Amniotic epithelial cell (primary cell): Measurements from ENCODE around the gene GPRC5A.

Experiments
- DNase-seq: peaks from one replicate; pipeline ENCODE4 v3.0.0-alpha.2; 2010; ENCODE audit warnings: low read depth

The GPRC5A gene

DNA sequence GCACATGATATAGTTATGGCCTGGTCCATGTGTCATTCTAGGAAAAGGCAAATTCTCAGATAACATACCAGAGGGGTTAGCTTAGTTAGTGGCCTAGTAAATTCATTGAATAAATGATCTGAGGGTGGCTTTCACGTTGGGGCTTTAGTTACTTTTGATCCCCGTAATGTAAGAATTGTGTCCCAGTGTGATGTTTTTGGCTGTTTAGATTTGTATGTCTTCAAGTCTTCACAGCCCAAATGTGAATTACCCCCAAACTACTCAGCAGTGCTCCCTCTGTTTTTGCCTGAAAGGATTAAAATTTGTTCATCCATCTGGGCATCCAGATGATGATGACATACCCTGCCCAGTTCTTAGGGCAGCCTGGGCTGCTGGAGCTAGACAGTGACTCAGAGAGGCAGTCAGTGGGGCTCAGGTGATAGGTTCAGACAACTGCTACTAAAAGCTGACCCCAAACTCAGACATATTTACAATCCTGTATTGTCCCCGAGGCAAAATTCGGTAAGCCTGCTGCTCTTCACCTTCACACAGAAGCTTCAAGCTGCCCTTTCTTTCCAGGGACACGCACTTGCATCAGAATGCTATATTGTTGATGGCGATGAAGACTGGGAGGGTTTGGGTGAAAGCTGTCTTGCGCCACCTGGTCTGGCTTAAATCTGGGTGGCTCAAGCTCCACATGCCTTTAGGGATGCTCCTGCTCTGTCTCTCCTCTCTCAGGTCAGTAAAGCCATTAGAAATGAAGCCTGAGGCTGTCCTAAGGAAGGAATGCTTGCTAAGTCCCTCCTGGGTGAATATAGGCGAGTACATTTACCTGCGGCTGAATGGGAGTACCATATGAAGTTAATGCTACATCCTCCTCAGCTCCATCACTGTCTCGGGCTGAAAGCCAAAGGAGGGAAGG lies 50.3 kb downstream of the GPRC5A start:
- no peak for DNase-seq

DNA sequence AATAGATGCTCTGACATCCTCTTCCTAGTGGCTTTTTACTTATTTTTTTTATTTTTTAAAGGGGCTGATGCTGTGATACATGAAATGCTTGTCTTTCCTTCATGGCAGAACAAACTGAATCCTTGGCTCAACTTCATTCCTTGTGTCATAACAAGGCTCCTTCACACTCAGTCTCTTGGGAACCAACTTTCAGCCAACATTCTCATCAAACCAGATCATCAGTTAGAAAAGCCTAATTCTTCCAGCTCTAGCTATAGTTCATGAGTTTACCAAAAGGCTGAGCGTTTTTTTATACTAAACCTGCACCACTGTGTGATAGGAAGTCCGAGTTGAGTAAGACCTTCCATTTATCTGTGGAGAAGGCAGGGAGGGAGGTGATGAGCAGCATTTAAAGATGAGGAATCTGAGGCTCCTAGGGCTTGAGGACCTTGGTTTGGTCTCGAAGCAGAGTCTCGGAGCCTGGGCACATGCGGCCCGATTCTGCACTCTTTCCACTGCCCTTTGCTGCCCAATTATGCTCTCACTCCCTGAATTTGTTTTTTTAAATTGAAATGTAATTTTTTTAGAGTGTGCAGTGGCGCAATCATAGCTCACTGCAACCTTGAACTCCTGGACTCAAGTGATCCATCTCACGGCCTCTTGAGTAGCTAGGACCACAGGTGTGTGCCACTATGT lies 52.4 kb downstream of the GPRC5A start:
- DNase-seq: no peak

DNA sequence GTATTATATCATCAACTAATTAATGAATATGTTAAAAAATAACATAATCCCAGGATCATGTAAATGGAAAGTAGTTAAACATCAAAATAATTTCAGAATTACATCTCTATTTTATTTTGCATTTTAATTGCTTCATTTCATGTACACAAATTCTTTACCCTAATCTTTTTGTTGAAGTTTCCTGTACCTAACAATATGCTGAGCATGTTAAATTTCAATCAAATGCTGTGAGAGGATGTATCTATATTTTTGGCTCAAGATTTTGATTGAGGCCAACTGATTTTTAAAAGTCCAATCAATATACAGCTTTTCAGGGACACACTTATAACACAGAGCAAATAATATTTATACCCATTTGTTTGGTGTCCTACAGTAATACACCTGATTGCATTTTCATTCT lies 54.2 kb downstream of the GPRC5A start:
- no peak for DNase-seq

DNA sequence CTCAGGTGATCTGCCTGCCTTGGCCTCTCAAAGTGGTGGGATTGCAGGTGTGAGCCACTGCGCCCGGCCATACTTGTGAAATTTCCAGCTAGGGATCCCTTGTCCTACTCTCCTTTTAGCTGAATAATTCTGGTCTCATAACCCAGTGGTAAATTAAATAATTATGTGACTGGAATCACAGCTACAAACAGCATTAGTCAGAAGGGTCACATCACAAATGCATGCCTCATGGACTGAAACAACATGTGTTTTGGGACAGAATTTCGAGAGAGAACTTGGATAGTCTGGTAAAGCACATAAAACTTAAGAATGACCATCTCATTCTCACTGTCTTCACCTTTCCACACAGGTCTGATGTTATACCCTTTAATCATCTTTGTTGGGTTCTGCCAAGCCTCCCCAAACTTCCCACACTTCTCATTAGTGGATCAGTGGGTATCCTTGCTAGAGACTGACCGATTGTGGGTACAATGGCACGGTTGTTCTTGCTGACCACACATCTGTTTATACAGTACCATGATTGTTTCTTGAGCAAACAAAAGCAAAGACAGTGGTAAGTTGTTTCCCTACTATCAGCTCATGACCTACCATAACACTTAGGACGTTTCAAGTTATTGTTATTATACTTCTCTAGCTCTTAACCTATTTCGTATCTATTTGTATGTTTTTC lies 55.5 kb downstream of the GPRC5A start:
- DNase-seq: no peak

DNA sequence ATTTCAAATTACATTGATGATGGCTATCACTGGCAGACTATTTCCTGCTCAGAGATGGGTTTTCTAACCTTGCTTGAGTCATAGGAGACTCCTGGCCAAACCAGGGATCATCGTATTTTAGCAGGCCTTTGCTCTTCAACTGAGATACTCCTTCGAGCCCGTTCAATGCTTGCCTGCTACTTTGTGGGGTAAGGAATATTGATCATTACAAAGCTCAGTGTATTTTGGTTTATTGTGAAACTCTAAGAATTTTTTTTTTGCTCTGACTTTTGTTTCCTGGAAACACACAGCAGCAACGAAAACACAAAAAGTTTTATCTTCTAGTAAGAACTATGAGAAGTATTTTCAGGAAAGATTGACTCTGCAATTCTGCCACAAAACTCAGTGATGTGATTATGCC lies 56.5 kb downstream of the GPRC5A start:
- DNase-seq: no peak

DNA sequence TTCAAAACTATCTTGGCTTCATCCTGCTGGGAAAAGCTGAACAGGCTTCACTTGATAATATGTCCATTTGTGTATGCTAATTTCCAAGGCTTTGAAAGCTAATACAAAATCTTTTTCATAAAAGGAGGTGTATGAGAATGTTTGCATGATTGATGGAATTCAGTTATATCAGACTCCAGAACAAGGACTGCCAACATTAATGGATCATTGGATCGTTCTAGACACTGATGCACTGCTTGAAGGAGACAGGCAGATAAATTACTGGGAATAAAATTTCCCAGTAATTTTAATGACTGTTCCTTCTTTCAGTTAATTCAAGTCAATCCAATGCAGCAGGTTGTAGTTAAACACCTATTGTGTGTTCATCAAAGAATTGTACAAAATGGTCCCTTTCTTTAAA lies 60.1 kb downstream of the GPRC5A start:
- no peak for DNase-seq

DNA sequence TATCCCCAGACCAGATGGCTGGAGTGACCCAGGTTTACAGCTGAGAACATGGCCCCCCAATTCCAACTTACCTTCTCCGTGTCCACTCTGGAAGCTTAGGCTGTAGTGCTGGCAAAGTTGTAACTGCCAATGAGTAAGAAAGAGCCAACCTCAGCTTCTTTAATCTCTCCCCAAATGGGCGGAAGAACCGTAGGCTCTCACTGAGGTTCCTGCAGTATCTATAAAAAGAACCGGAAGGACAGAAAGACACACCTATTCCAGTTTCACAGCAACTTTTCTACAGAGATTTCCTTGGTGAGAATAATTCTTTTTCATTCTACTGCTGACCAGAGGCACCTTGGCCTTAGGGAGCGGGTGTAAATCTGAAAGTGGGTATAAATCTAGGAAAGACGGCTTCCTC lies 60.7 kb downstream of the GPRC5A start, which contains the start of gene GPRC5D:
Gene GPRC5D, minus strand, starts transcription at position 135 of the 400 bp plus-strand sequence. CDS start 1,786 bp downstream, outside the sequence.
- no peak for DNase-seq

DNA sequence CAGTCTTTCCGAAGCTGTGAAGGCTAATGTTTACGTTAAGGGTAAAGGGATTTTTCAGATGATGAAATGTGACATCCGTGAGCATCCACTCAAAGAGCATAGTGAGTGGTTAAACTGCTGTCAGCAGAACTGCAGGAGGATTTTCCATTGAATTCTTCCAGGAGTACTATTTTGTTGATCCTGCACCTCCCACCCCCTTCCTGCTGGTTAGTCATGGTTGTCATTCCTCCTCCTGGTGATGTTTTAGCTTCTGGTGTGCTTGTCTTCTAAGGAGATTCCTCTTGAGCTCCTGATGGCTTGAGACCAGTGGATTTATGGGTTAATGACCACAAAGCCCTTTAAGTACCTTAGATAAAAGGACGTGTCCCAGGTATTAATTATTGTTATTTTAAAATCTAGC lies 63.0 kb downstream of the GPRC5A start:
- no peak for DNase-seq

DNA sequence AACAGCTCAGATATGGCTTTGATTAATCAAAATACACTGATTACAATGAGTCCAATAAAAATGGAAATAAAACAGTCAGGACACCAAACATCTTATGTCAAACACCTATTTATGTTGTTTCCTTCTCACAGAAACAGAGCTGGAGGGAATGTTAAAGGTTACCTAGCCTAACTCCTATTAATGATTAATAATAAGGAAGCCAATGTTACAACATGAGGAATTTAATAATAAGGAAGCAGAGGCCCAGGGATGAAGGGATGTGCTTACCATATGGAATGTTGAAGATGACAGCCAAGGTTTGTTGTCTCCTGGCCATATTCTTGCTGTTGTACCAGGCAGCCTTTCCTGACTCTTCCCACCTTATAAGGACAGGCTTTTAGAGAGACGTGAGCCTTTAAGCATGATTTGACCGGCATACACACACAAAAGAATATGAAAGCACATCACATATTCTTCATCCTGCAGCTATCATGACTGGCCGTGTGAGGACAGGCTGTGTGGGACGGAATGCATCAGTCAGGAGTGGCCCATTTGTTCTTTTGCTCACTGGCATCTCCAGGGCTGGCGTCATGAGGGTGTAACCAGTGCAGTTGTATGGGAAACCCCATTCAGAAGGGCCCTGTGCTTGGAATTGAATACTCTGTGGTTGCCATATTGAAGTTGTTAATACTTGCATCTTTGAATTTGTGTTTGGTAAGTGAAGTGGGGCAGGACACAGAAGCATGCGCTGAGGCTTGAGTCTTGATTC lies 63.7 kb downstream of the GPRC5A start:
- DNase-seq: no peak

DNA sequence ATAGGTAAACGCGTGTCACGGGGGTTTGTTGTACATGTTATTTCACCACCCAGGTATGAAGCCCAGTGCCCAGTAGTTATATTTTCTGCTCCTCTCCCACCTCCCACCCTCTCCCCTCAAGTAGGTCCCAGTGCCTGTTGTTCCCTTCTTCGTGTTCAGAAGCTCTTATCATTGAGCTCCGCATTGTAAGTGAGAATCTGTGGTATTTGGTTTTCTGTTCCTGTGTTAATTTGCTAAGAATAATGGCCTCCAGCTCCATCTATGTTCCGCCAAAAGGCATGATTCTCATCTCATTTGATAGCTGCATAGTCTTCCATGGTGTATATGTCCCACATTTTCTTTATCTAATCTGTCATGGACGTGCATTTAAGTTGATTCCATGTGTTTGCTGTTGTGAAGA lies 67.5 kb downstream of the GPRC5A start:
- no peak for DNase-seq

DNA sequence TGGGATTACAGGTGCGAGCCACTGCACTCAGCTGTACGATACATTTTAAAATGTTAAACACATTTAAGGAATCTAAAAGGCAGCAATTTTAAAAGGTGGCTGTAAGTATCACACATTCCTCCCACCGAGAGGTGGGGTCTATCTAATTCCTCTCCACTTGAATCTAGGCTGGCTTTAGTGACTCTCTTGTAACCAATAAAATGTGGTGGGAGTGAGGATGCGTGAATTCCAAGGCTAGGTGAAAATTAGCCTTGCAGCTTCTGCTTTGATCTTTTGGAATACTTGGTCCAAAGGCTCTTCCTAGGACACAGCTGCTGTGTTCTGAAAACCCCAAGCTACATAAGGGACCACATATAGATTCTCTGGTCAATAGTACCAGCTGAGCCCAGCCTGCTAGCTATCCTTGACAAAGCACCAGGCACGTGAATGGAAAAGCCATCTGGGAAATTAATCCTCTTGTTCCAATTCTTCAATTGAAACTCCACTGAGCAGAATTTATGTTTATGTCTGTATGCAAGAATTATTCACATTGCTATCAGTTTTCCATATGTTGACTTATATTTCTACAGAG lies 69.4 kb downstream of the GPRC5A start:
- DNase-seq: no peak

DNA sequence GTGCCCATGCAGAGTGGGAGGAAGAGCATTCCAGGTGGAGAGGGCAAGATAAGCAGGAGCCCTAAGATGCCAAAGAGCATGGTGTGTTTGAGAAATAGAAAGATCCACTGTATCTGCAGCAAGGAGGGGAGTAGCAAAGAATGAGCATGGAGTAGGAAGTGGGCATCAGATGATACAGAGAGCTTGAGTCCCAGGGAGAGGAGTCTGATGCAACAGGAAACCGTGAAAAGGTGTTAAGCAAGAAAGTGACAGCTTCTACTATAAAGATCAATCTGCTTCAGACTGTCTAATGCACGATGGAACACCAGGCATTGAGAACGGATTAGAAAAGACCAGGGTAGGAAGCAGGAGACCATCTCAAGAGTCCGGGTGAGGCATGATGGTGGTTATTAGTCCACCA lies 72.9 kb downstream of the GPRC5A start:
- no peak for DNase-seq

DNA sequence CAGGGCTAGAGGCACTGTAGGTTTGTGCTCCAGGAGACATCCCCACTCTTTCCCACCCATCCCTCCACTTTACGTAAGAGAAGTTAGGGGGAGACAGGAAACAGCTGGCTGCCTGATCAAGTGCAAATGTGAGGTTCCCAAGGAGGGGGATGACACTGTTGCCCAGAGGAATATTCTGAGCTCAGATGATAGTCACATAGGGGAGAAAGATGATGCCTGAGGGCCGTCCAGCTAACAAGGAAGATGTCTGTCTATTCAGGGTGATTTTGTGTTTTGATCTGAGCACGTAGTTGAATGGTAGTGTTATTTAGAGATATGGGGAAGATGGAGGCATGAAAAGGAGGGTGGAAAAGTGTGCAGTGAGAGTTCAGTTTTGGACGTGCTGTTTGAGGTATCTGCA lies 74.5 kb downstream of the GPRC5A start:
- no peak for DNase-seq
